Activated T-cell treated with anti-CD3 and anti-CD28 coated beads for 24 hours (primary cell): ENCODE measurements around the gene LYPD4.
A peak's percentile ranks its signal among the peaks of the same experiment; 100 is the strongest.
"Not testable (repeated sequence)": the region's sequence is repeated elsewhere in the genome, so short reads cannot be mapped to it uniquely, and the experiment has no call there.

ENCODE experiments used
- DNase-seq: peaks from one replicate; pipeline ENCODE4 v3.0.0-alpha.2; 2020; ENCODE audit warnings: low read depth

Gene LYPD4

DNA sequence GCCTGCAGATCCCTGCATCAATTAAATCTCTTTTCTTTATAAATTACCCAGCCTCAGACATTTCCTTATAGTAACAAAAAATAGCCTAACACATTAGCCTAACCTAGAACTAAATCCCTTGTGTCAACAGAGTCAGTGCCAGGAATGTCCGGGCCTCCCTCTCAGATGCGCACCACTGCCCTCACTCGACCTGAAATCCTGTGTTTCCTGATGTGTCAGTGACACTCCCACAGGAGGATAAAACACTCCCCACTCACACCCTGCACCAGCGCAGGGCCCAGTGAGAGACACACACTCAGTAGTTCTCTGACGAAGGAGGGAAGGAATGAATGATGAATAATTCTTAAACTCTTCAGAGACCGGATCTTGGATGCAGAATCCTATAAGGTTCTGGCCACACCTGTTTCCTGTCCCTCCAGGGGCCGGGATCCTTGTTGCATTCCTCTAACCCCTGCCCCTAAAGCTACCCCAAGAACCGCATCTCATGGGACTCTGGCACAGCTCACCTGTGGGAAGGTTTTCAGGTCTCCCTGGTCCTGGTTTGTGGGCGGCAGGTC, 45.0 kb downstream of the LYPD4 start:
- no peak for DNase-seq

DNA sequence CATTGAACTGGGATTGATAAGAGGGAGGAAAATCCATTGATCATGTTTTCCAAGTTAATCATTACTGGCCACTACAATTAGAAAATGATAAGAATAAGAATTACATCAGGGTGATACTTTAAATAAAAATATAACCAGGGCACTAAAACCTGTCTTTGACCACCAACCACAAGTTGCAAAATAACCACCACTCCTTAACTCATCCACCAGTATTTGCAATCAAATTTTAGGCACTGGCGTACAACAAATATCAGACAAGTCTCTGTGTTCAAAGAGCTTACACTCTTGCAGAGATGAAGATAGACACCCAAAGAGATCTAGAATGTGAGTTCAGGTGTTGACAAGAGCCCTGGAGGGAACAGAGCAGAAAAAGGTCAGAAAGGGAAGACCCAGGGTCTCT, 47.6 kb downstream of the LYPD4 start:
- no peak for DNase-seq

DNA sequence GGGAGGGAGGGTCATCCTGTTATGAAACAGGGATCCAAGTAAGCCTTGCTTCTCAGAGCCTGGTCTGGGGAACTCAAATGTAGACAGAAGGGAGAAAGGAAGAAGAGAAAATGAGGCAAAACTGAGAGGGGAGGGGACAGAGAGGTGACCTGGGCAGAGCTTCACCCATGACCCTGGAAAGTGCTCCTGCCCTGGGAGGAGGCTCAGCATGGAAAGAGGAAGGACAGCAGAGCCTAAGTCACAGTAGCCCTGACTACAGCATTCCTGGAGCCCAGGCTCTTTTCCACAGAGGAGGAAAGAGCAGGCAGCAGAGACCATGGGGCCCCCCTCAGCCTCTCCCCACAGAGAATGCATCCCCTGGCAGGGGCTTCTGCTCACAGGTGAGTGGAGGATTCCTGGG, 48.1 kb downstream of the LYPD4 start, which contains the start of gene CEACAM3:
TSS of gene CEACAM3 (plus strand) at position 226 of the 400 bp plus-strand sequence. CDS start at position 317, 91 bp downstream.
- no peak for DNase-seq

GRCh38 chr19:41795031-41795461, 49.4 kb downstream of the LYPD4 start:
- peak; percentile 59 for DNase-seq

DNA sequence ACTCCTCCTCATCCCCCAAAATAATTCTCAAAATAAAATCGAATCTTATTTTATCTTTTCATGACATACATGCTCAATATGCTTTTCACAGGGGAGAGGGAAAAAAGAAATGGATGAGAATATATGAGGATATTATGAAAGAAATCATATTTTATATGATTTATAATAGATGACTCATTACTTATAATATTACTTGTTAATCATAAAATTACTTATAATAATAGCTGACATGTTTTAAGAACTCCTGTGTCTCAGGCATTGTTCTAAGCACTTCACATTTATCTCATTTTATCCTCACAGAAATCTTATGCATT, 51.1 kb downstream of the LYPD4 start:
- no peak for DNase-seq

GRCh38 chr19:41792513-41793413, 51.7 kb downstream of the LYPD4 start:
- DNase-seq = peak; percentile 35

DNA sequence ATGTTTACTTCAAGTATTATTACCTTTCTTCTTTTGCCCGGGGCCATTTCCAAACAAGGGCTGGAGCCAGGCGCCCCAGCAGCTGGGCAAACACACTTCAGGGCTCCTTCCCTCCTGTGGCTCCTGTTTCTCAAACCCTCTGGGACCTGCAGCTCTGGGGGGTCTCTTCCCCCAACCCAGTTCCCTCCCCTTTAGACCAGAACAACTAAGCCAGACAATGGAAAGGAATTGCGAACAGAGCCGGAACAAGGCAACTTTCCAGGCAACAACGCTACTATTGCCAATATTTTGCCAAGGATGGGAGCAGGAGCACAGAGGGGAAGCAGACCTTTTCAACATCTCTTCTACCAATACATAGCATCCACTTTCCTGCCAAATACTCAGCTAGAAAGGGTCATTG, 55.4 kb downstream of the LYPD4 start:
- DNase-seq = not testable (repeated sequence)

DNA sequence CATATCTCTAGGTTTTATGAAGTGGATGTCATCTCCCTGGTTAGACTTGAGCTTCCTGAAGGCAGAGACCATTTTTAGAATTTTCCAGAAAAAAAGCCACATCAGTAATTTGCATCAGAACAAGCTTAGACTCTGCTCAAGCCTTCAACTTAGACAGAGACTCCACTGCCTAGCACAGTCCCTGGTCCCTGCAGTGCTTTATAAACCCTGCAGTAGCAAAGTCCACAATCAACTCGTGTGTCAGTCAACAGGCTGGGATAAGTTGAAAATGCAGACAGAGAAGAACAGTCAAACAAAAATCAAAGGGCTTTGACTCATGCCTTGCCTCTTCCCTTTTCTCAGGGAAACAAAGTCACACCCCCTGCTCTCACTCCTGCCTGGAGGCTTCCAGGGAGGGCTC, 56.0 kb downstream of the LYPD4 start:
- not testable (repeated sequence) for DNase-seq
